NOMO-1 treated with DMSO at 0.1 percent for 48 hours (cell line): ENCODE measurements around the gene PKD2L2.
"Not testable (repeated sequence)": the region's sequence is repeated elsewhere in the genome, so short reads cannot be mapped to it uniquely, and the experiment has no call there.

Source experiments
- DNase-seq: peaks from one replicate; lab custom pipeline; 2025; ENCODE audit not compliant: unreplicated experiment; lab: John Stamatoyannopoulos, UW

The PKD2L2 gene

DNA sequence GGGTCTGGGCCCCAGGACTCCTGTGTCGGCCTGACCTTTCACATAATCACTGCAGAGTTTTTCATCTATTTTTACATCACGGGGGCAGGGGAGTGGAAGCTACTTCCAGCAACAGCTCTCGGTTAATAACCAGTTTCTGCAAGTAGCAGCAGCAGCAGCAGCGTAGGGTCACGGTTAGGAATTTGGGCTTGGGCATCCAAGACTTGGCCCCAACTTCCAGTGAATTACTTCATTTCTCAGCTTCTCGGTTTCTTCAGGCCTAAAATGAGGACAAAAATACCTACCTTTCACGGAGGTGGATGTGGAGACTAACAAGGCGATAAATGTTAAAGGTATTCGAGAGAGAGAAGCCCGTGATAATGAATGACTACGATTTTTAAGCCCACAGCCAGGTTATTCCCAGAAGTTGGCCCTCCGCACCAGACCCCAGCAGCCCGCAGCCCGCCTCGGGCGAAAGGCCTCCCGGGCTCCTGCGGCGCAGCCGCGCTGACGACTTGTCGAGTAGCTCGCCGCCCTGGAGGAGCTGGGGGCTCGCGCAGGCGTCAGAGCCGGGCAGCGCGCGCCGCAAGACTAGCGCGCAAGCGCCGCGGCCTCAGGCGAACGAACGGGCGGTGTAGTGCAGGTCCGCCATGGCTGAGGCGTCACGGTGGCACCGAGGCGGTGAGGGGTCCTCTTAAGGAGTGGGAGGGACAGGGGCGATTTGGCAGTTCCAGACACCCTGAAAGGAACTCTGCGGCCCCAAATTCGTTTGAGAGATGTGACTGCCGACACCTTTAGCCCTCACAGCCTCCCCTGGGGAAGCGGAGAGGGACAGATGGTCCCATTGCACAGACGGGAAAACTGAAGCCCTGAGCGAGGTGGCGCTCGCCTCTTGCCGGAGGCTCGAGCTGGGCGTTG is at the start of gene PKD2L2:
PKD2L2 (plus strand) TSS at position 595 of the 897 bp plus-strand sequence; CDS start at position 630, 35 bp downstream.
- DNase-seq, result peak; percentile 78

GRCh38 chr5:137842296-137842695 is 47.0 kb upstream of the PKD2L2 start:
- DNase-seq, result peak; percentile 32

GRCh38 chr5:137843676-137844299 is 45.5 kb upstream of the PKD2L2 start:
- no peak for DNase-seq

- DNase-seq, result no peak
Measured at GRCh38 chr5:137845472-137845871, 43.8 kb upstream of the PKD2L2 start.

GRCh38 chr5:137847687-137848086 is 41.6 kb upstream of the PKD2L2 start:
- no peak for DNase-seq

DNA sequence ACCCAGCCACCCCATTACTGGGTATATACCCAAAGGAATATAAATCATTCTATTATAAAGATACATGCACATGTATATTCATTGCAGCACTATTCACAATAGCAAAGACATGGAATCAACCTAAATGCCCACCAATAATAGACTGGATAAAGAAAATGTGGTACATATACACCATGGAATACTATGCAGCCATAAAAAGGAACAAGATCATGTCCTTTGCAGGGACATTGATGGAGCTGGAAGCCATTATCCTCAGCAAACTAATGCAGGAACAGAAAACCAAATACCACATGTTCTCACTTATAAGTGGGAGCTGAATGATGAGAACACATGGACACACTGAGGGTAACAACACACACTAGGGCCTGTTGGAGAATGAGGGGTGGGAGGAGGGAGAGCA is 36.1 kb upstream of the PKD2L2 start:
- not testable (repeated sequence) for DNase-seq

DNA sequence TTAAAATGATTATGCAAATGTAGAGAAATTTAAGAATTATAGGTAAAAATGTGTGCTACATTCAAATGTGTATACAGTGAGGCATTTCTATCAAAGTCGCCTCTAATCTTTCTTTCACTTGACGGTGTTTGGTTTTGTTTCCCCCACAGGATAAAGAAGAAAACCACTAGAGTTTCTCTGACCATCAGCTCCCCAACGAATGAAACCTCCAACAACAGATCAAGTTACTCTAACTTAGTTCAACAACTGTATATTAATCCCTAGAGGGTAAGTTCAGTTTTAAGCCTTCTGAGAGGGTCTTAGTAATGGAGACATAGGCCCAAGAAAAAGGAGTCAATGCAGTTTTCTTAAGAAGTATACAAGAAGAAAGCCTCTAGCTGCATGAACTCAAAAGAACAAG is 33.1 kb upstream of the PKD2L2 start:
- DNase-seq, result no peak

- DNase-seq, result no peak
Measured at GRCh38 chr5:137856916-137857862, 32.1 kb upstream of the PKD2L2 start.

DNA sequence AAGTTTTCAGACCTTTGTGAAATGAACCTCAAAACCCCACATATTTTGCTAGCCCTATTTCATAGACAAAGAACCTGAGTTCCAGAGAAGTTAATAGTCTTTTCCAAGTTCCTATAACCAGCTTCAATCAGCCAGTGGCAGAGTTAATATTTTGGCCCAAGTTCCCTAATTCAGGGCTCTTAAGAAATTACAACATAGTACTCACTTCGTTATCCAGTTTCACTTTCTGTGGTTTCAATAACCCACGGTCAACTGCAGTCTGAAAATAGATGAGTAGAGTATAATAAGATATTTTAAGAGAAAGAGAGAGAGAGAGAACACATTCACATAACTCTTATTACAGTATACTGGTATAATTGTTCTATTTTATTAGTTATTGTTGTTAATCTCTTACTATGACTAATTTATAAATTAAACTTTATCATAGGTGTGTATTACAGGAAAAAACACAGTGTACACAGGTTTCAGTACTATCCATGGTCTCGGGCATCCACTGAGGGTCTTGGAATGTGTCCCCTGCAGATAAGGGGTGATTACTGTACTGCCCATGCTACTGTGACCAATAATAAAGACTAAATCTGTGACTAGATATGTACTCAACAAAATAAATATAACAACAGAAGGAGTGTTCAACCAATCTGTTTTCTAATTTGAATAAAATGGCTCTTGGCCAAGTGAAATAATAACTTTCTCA is 30.9 kb upstream of the PKD2L2 start:
- DNase-seq, result peak; percentile 95

DNA sequence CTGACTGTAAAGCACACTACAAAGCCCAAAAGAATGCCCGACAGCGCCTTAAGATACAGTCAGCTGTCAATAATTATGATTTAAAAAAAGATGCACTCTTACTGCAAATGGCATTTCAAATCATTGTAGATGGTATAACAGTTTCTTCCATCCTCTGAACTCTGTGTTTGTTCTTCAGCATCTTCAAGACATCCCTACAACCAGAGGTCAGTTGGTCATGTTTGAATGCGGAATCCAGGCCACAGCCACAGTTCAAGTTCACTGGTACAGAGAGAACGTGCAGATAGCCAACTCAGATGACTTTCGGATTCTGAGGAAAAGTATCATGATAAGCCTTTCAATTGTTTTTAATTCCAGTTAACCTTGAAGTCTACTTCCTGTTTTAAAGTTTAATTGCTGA is 30.3 kb upstream of the PKD2L2 start:
- DNase-seq, result no peak

GRCh38 chr5:137862251-137862650 is 27.0 kb upstream of the PKD2L2 start:
- no peak for DNase-seq

DNA sequence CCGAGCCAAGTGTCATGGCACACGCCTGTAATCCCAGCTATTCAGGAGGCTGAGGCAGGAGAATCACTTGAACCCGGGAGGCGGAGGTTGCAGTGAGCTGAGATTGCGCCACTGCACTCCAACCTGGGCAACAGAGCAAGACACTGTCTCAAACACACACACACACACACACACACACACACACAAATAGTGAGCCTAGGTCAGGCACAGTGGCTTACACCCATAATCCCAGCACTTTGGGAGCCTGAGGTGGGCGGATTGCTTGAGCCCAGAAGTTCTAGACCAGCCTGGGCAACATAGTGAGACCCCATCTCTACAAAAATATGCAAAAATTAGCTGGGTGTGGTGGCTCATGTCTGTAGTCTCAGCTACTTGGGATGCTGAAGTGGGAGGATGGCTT is 25.6 kb upstream of the PKD2L2 start:
- not testable (repeated sequence) for DNase-seq

- DNase-seq, result no peak
Measured at GRCh38 chr5:137866541-137867388, 22.5 kb upstream of the PKD2L2 start.

DNA sequence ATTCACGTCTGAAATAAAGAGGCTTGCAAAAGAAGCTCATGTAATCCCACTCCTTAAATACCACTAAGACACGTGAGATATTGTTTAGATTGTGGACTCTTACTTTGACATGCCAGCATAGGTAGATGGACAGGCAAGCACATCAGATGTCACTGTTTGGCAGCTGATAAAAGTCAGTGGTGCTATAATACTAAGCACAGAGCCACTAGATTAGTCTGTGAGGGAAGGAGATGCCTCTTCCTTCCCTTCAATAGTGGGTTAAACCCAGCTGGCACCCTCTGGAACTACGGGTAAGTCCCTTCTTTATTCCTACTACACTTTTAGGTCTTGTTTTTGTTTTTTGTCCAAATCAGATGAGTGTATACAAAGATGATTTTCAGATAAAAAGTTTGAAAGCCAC is 21.6 kb upstream of the PKD2L2 start, which contains the start of gene MYOT:
MYOT (plus strand) TSS at position 197 of the 400 bp plus-strand sequence. CDS start 2,792 bp downstream, outside the sequence.
- no peak for DNase-seq

DNA sequence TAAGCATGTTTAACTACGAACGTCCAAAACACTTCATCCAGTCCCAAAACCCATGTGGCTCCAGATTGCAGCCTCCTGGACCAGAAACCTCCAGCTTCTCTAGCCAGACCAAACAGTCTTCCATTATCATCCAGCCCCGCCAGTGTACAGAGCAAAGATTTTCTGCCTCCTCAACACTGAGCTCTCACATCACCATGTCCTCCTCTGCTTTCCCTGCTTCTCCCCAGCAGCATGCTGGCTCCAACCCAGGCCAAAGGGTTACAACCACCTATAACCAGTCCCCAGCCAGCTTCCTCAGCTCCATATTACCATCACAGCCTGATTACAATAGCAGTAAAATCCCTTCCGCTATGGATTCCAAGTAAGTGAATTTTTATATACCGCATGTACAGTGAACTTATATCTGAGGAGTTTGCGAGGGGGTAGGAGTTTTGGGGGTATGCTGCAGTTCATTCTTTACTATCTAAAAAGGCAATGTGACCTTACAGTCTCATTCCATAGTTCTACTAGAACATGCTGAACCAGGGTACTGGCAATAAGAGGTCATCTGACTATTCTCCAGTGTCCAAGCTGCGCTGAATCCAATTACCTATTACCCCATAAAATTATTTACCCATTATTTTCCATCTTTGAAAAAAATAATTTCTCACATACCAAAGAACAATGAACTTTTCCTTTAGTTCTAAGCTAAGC is 18.5 kb upstream of the PKD2L2 start:
- no peak for DNase-seq

GRCh38 chr5:137871571-137871970 is 17.7 kb upstream of the PKD2L2 start:
- DNase-seq, result no peak

DNA sequence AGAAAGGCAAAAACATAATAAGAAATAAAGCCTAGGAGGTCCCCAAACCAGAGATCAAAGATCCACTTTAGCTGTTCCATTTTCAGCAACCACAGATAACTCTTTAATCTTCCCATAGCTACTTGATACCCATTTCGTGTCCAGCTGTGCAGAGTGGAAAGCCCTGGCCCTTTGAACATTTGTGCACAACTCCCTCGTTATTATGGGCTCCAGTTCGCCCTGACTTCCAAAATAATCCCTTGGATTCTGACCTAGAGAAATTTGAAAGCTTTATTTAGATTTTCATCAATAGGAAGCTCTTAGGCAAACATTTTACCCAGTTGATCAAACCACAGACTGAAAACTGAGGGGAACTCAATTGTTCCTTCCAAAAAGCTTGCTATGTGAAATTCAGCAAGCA is 16.8 kb upstream of the PKD2L2 start:
- no peak for DNase-seq

DNA sequence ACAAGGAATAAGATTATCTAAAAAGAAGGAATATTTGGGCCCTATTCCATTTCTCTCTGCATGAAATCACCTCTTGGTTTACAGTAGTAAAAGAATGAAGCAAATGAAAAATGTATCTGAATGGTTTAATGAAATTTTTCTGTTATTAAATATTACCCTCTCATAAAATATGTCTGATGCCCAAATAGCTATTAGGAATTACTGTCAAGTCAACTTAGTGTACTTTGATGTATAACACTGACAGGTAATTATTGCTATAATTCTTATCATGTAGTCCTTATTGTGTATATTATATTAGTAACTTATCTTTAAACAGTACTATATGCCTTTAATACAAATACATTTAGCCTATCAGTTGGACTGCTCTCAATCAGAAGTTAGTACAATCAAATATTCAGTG is 13.2 kb upstream of the PKD2L2 start:
- no peak for DNase-seq

- no peak for DNase-seq
Measured at GRCh38 chr5:137880313-137880712, 8.9 kb upstream of the PKD2L2 start.
